HepG2 (cell line): ENCODE measurements around the gene PFDN2. TPM values are rescaled to one million over a fixed set of nuclear protein-coding genes. Genes with fewer than 3 reads are reported as not detected.

ENCODE experiments used
- DPF2 ChIP-seq: sonication (generic); formaldehyde crosslinking; IDR thresholded peaks from 2 replicates; pipeline ENCODE4 v1.4.0; 2020; ENCODE audit warnings: mild to moderate bottlenecking, low read depth, missing genetic modification reagents, borderline replicate concordance
- GATAD1 ChIP-seq: IDR thresholded peaks from 2 replicates; pipeline ENCODE4 v1.6.1; 2016; ENCODE audit warnings: missing genetic modification reagents, missing compliant biosample characterization
- HMGXB3 ChIP-seq: sonication (generic); formaldehyde crosslinking; IDR thresholded peaks from 2 replicates; pipeline ENCODE4 v1.4.0; 2020; ENCODE audit warnings: missing genetic modification reagents, borderline replicate concordance
- TGIF2 ChIP-seq: IDR thresholded peaks from 2 replicates; pipeline ENCODE4 v1.6.1; 2016; ENCODE audit warnings: control low read depth, missing compliant biosample characterization
- TRIM24 ChIP-seq: sonication (generic); formaldehyde crosslinking; IDR thresholded peaks from 2 replicates; pipeline ENCODE4 v1.8.0; 2022; ENCODE audit warnings: mild to moderate bottlenecking, missing genetic modification reagents
- ZC3H4 ChIP-seq: sonication (generic); formaldehyde crosslinking; IDR thresholded peaks from 2 replicates; pipeline ENCODE4 v1.4.0; 2020; ENCODE audit warnings: missing genetic modification reagents, borderline replicate concordance
- ZNF350 ChIP-seq: sonication (generic); formaldehyde crosslinking; IDR thresholded peaks from 2 replicates; pipeline ENCODE4 v1.4.0; 2020; ENCODE audit warnings: mild to moderate bottlenecking, low read depth, missing genetic modification reagents, borderline replicate concordance
- polyA plus RNA-seq, 8 experiments: library from polyadenylated mRNA; depleted of rRNA in 3 of 8; stranded (reverse) in 7 of 8; unstranded in 1 of 8; fragments of >200 nt; fragmentation: Illumina TruSeq in 4 of 8; extraction: Trizol in 4 of 8; gene quantifications; 2 replicates each; pipeline versions ENCODE4 v1.2.1 to v1.2.3, GENCODE V29; 2011 to 2016; ENCODE audit warnings: low read depth in 4 of 8, missing spikeins in 1 of 8, mixed read lengths in 1 of 8; ENCODE audit not compliant: insufficient read depth in 1 of 8
- total RNA-seq, 5 experiments: library from RNA; depleted of rRNA; stranded (reverse); fragments of >200 nt; fragmentation: Illumina TruSeq; extraction: Trizol; gene quantifications; 2 replicates each; pipeline ENCODE4 v1.2.3, GENCODE V29; 2016; ENCODE audit warnings: low read depth in 1 of 5
- TF ChIP-seq, protein P1 (sequence below): sonication (generic); formaldehyde crosslinking; IDR thresholded peaks from 2 replicates; pipeline ENCODE4 v1.4.0; 2020; ENCODE audit warnings: missing genetic modification reagents
- TF ChIP-seq, protein P2 (sequence below): sonication (generic); formaldehyde crosslinking; IDR thresholded peaks from 2 replicates; pipeline ENCODE4 v1.4.0; 2020; ENCODE audit warnings: mild to moderate bottlenecking, missing genetic modification reagents

PFDN2 gene
- total and polyA plus RNA-seq, 2 of the 13 experiments (the other 11 are each of a cell fraction or from before 2014, with no cell fraction given), result 62.6 to 63.6 TPM

DNA sequence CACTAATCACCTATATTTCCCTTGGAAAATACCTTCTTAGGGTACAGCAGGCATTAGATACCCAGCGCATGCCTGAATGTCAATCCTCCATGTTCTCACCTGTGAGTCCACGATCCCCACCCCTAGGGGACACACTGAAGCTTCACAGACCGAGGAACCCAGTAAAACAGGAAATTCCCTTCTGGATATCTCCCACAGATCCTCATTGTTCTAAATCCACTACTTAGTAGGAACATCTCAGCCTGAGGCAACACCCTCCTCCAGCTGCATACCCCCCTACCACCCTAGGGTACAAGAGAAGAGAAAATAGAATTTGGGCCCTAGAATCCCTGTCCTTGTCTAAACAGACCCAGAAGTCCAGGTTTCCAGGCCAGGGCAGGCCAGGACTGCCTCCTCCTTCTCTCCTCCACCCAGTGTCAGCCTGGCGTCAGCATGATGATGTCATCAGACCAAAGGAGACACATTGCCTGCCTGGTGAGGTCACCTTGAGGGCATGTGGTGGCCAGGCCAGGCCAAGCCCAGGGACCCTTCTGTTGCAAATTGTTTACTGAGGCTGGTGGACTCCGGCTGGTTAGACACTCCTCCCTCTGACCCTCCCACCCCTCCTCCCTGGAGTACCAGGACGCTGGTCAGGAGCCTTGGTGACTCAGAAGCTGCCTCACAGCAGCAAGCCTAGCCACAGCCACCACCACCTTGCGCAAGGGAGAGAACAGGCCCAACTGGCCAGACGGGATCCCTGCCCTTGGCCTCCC, 34.7 kb downstream of the PFDN2 start (continued):
- TF ChIP-seq DPF2 (CRISPR knock-in tag) (no peak), GATAD1 (CRISPR knock-in tag) (no peak), ZNF350 (CRISPR knock-in tag) (no peak; the same call in 1 of the 2 replicates), TGIF2 (CRISPR knock-in tag) (0 out of 2 replicates have a peak, but pooled peaks have one; percentile 26), ZC3H4 (CRISPR knock-in tag) (no peak), TRIM24 (no peak), HMGXB3 (CRISPR knock-in tag) (no peak)
- TF ChIP-seq, protein P1, sequence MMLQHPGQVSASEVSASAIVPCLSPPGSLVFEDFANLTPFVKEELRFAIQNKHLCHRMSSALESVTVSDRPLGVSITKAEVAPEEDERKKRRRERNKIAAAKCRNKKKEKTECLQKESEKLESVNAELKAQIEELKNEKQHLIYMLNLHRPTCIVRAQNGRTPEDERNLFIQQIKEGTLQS (CRISPR knock-in tag), result peak; percentile 62; the same call in 1 of the 2 replicates
- TF ChIP-seq, protein P2, sequence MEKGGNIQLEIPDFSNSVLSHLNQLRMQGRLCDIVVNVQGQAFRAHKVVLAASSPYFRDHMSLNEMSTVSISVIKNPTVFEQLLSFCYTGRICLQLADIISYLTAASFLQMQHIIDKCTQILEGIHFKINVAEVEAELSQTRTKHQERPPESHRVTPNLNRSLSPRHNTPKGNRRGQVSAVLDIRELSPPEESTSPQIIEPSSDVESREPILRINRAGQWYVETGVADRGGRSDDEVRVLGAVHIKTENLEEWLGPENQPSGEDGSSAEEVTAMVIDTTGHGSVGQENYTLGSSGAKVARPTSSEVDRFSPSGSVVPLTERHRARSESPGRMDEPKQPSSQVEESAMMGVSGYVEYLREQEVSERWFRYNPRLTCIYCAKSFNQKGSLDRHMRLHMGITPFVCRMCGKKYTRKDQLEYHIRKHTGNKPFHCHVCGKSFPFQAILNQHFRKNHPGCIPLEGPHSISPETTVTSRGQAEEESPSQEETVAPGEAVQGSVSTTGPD (CRISPR knock-in tag), result peak; percentile 54; the same call in 1 of the 2 replicates
